ENCODE measurements around the gene CELF2. TPM values are rescaled to one million over a fixed set of nuclear protein-coding genes. Genes with fewer than 3 reads are reported as not detected.

CELF2 gene
- total RNA-seq, 1 experiment from 2014 or later, result 0.07 TPM

DNA sequence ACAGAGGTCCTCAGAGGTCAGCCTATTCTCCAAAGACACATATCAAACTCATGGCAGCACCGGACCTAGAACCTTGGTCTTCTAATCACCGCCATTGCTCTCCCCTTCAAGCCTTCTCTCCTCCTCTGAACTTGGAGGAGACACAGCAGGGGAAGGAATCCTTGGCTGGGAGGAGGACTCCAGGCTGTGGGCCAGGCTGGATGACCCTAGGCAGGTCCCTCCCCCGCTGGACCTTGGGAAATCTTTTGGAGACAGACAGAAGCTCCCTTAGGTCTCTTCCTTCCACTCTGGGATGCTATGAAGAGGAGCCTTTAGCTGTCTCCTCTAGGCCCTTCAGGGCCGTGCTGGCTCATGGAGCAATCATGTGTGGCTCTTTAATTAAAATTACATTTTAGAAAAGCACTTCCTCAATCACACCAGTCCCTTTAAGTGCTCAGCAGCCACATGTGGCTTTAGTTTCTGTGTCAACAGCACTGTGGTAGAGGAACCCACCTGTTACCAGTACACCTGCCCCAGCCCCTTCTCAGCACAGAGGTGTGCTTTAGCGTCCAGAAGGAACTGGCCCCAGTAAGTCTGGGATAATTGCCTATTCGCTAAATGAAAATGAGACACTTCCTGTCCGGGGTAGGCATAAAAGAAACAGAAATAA, 238.2 kb downstream of the CELF2 start:
- intact Hi-C loops (cut with micrococcal nuclease), result no loop called here
- ChIA-PET CTCF (interaction anchor here (0.6 to 0.7 kb wide), 2 partner anchors 18 to 1898 kb away, joined by 3 to 4 read pairs; no protein-coding TSS in a partner anchor), POLR2A (no interaction called here)
- no peaks in the 10 kb centered on the region for H3K36me3 Mint-ChIP-seq (ENCODE audit: insufficient read depth, unreplicated experiment)
- no peak overlapping the region for H3K27ac Mint-ChIP-seq (ENCODE audit: low read depth, unreplicated experiment)
- no peaks in the 10 kb centered on the region for H3K9me3 Mint-ChIP-seq (ENCODE audit: unreplicated experiment)
- no peak overlapping the region for H3K4me3 Mint-ChIP-seq (ENCODE audit: unreplicated experiment)
- no TSS peak for BruUV-seq (replicated peaks)
- no peaks in the 10 kb centered on the region for H3K4me1 Mint-ChIP-seq (ENCODE audit: insufficient read depth, unreplicated experiment)
- DNase-seq (ENCODE audit: unreplicated experiment), result no peak
- peaks cover 15% of the 10 kb centered on the region for H3K27me3 Mint-ChIP-seq (ENCODE audit: insufficient read depth, unreplicated experiment)
- TF ChIP-seq, protein P1, sequence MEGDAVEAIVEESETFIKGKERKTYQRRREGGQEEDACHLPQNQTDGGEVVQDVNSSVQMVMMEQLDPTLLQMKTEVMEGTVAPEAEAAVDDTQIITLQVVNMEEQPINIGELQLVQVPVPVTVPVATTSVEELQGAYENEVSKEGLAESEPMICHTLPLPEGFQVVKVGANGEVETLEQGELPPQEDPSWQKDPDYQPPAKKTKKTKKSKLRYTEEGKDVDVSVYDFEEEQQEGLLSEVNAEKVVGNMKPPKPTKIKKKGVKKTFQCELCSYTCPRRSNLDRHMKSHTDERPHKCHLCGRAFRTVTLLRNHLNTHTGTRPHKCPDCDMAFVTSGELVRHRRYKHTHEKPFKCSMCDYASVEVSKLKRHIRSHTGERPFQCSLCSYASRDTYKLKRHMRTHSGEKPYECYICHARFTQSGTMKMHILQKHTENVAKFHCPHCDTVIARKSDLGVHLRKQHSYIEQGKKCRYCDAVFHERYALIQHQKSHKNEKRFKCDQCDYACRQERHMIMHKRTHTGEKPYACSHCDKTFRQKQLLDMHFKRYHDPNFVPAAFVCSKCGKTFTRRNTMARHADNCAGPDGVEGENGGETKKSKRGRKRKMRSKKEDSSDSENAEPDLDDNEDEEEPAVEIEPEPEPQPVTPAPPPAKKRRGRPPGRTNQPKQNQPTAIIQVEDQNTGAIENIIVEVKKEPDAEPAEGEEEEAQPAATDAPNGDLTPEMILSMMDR (IDR thresholded peaks at IDR 0.05; ENCODE audit: unreplicated experiment), result no peak

DNA sequence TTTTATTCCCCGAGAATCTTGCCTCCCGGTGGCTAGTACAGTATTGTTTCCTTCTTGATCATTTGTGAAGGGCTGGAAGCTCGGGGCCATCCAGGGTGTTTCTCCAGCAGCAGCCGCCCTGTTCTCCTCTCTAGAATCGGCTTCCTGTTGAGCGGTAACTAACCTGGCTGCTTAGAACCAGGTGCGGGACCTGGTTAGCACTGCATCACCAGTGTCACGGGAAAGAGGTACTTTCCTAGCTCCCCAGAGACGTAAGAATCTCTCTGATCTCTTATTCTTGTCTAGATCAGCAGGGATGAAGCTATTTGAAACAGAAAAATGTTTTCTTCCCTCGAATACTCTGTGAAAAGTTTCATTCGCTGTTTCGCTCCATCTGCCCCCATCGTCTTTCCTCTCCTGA, 239.2 kb downstream of the CELF2 start:
- POLR2A ChIA-PET, result no interaction called here
- H3K36me3 Mint-ChIP-seq (ENCODE audit: insufficient read depth, unreplicated experiment), result no peaks in the 10 kb centered on the region
- H3K27ac Mint-ChIP-seq (ENCODE audit: low read depth, unreplicated experiment), result no peak overlapping the region
- no peak for DNase-seq (ENCODE audit: unreplicated experiment)
- H3K9me3 Mint-ChIP-seq (ENCODE audit: unreplicated experiment), result no peaks in the 10 kb centered on the region
- TF ChIP-seq, protein P1 (IDR thresholded peaks at IDR 0.05; ENCODE audit: unreplicated experiment), result no peak
- H3K4me3 Mint-ChIP-seq (ENCODE audit: unreplicated experiment), result no peak overlapping the region
- no TSS peak for BruUV-seq (replicated peaks)
- intact Hi-C loops (cut with micrococcal nuclease), result no loop called here
- H3K27me3 Mint-ChIP-seq (ENCODE audit: insufficient read depth, unreplicated experiment), result peaks cover 15% of the 10 kb centered on the region
- H3K4me1 Mint-ChIP-seq (ENCODE audit: insufficient read depth, unreplicated experiment), result no peaks in the 10 kb centered on the region
- CTCF ChIA-PET, result interaction anchor here (0.5 kb wide), 1 partner anchor 1008 kb away, joined by 4 read pairs; no protein-coding TSS in a partner anchor

DNA sequence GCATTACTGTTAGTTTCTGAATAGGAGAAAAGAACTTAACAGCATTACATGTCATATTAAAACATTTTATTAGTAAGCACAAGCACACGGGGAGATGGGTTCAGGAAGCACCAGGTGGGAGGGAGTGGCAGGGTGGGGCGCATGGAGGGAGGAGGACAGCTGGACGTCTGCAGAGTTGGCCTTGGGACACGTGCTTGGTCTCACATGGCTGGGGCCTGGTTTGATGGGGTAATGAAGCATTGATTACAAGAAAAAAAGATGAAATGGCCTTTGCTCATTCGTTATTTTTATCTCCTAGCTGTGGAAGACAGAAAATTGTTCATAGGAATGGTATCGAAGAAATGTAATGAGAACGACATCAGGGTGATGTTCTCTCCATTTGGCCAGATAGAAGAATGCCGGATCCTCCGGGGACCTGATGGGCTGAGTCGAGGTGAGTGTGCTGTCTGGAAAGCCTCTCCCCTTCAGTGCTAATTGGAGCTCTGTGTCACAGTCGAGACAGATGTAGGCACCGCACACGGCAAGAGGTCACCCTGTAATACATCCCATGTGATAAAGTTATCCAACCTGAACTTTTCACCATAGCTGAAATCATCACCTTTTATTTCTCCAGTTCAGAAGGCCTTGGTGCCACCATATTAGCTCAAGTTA, 239.9 kb downstream of the CELF2 start:
- no peaks in the 10 kb centered on the region for H3K9me3 Mint-ChIP-seq (ENCODE audit: unreplicated experiment)
- POLR2A ChIA-PET, result no interaction called here
- no peaks in the 10 kb centered on the region for H3K36me3 Mint-ChIP-seq (ENCODE audit: insufficient read depth, unreplicated experiment)
- BruUV-seq (replicated peaks), result no TSS peak
- H3K4me1 Mint-ChIP-seq (ENCODE audit: insufficient read depth, unreplicated experiment), result no peaks in the 10 kb centered on the region
- no peak for DNase-seq (ENCODE audit: unreplicated experiment)
- intact Hi-C loops (cut with micrococcal nuclease), result no loop called here
- H3K4me3 Mint-ChIP-seq (ENCODE audit: unreplicated experiment), result no peak overlapping the region
- CTCF ChIA-PET, result interaction anchor here (0.6 to 2.4 kb wide), 2 partner anchors 13 to 113 kb away, joined by 4 to 7 read pairs; no protein-coding TSS in a partner anchor
- peaks cover 13% of the 10 kb centered on the region for H3K27me3 Mint-ChIP-seq (ENCODE audit: insufficient read depth, unreplicated experiment)
- H3K27ac Mint-ChIP-seq (ENCODE audit: low read depth, unreplicated experiment), result no peak overlapping the region
- TF ChIP-seq, protein P1 (IDR thresholded peaks at IDR 0.05; ENCODE audit: unreplicated experiment), result no peak

DNA sequence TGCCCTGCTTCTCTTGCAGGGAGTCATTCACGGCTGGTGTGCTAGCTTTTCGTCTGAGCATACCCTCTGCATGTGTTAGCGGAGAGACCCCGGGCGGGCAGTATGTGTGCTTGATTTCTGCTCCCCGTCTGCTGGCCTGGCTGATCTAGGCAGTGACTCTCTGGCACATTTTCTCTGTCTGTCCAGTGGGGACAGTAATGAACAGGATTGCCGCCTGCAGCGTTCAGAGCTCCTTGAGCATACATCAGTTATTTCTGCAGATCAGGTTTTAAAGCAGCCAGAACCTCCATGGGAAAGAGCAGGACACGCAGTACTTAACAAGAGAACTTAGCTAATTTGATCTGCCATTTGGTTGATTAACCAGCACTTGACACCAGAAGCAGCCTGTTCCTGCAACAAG, 242.5 kb downstream of the CELF2 start:
- H3K9me3 Mint-ChIP-seq (ENCODE audit: unreplicated experiment), result no peaks in the 10 kb centered on the region
- intact Hi-C loops (cut with micrococcal nuclease), result no loop called here
- H3K4me1 Mint-ChIP-seq (ENCODE audit: insufficient read depth, unreplicated experiment), result no peaks in the 10 kb centered on the region
- H3K27me3 Mint-ChIP-seq (ENCODE audit: insufficient read depth, unreplicated experiment), result no peaks in the 10 kb centered on the region
- ChIA-PET POLR2A (no interaction called here), CTCF (interaction anchor here (2.4 kb wide), 1 partner anchor 11 kb away, joined by 7 read pairs; no protein-coding TSS in a partner anchor)
- no peaks in the 10 kb centered on the region for H3K36me3 Mint-ChIP-seq (ENCODE audit: insufficient read depth, unreplicated experiment)
- BruUV-seq (replicated peaks), result no TSS peak
- H3K4me3 Mint-ChIP-seq (ENCODE audit: unreplicated experiment), result no peak overlapping the region
- DNase-seq (ENCODE audit: unreplicated experiment), result no peak
- TF ChIP-seq, protein P1 (IDR thresholded peaks at IDR 0.05; ENCODE audit: unreplicated experiment), result no peak
- H3K27ac Mint-ChIP-seq (ENCODE audit: low read depth, unreplicated experiment), result no peak overlapping the region

Measured in MCF 10A (cell line).